Fibroblast of the aortic adventitia (primary cell): Measurements from ENCODE around the gene CALR3. TPM values are rescaled to one million over a fixed set of nuclear protein-coding genes. Genes with fewer than 3 reads are reported as not detected.
"Not testable (repeated sequence)": the region's sequence is repeated elsewhere in the genome, so short reads cannot be mapped to it uniquely, and the experiment has no call there.

ENCODE experiments used
- DNase-seq: peaks from one replicate; pipeline ENCODE4 v3.0.0-alpha.2; 2010; ENCODE audit warnings: low read depth
- H3K4me3 ChIP-seq: 2 replicates; pipeline ENCODE4 v1.5.1; 2011; ENCODE audit warnings: low read depth, mild to moderate bottlenecking, control low read depth, low read length, moderate library complexity
- total RNA-seq: library from RNA; depleted of rRNA; stranded (reverse); fragments of >200 nt; gene quantifications from 2 replicates; pipeline ENCODE4 v1.2.3, GENCODE V29; 2012; ENCODE audit warnings: low replicate concordance
- TF ChIP-seq, protein P1 (sequence below): IDR thresholded peaks from 2 replicates; pipeline ENCODE4 v1.5.1; 2011; ENCODE audit warnings: mild to moderate bottlenecking, low read length, control low read depth, inconsistent platforms; ENCODE audit not compliant: insufficient read depth

CALR3 gene
- total RNA-seq, 1 donor: not detected

GRCh38 chr19:16496613-16496983, 631 bp upstream of the CALR3 start:
- TF ChIP-seq, protein P1, sequence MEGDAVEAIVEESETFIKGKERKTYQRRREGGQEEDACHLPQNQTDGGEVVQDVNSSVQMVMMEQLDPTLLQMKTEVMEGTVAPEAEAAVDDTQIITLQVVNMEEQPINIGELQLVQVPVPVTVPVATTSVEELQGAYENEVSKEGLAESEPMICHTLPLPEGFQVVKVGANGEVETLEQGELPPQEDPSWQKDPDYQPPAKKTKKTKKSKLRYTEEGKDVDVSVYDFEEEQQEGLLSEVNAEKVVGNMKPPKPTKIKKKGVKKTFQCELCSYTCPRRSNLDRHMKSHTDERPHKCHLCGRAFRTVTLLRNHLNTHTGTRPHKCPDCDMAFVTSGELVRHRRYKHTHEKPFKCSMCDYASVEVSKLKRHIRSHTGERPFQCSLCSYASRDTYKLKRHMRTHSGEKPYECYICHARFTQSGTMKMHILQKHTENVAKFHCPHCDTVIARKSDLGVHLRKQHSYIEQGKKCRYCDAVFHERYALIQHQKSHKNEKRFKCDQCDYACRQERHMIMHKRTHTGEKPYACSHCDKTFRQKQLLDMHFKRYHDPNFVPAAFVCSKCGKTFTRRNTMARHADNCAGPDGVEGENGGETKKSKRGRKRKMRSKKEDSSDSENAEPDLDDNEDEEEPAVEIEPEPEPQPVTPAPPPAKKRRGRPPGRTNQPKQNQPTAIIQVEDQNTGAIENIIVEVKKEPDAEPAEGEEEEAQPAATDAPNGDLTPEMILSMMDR: no peak
- DNase-seq: peak; percentile 60
- peak overlapping the region; percentile 95 for H3K4me3 ChIP-seq

DNA sequence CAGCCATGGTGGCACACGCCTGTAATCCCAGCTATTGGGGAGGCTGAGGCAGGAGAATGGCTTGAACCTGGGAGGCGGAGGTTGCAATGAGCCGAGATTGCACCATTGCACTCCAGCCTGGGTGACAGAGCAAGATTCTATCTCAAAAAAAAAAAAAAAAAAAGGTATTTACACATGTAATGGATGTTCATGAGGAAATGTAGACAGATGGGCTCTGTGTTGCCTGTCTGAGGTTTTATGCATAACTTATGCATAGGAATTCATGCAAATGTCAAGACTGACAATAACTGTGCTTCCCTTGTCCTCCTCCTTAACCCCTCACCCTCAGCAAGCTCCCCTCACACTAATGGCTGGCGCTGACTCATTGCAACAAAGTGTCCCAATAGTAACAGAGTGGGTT, 9.5 kb downstream of the CALR3 start:
- not testable (repeated sequence) for DNase-seq

DNA sequence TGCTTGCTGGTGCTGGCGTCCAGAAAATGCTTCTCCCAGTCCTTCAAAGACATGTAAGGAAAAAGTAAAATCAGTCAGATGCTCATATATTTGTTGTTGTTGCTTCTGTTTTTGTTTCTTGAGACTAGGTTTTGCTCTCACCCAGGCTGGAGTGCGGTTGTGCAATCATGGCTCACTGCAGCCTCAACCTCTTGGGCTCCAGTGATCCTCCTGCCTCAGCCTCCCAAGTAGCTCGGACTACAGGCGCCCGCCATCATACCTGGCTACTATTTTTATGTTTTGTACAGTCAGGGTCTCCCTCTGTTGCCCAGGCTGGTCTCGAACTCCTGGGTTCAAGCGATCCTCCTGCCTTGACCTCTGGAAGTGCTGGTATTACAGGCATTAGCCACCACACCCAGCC, 13.2 kb downstream of the CALR3 start:
- TF ChIP-seq, protein P1: no peak

More for the DNA sequence above, 9.5 kb downstream of the CALR3 start:
- H3K4me3 ChIP-seq: not testable (repeated sequence)

DNA sequence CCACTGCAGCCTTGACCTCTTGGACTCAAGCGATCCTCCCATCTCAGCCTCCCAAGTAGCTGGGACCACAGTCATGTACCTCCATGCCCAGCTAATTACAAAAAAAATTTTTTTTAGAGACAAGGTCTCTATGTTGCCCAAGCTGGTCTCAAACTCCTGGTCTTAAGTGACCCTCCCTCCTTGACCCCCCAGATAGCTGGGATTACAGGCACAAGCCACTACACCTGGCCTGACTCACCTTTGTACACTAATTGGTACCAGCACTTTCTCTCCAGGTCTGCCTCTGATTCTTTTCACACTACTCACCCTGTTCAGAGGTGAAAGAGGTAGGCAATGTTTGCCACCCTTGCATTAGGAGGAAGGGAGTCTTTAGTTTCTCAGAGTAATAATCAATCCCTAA, 18.7 kb downstream of the CALR3 start:
- DNase-seq: no peak
- TF ChIP-seq, protein P1: no peak
- no peak overlapping the region for H3K4me3 ChIP-seq

More for the DNA sequence above, 13.2 kb downstream of the CALR3 start:
- no peak for DNase-seq
- H3K4me3 ChIP-seq: no peak overlapping the region

GRCh38 chr19:16476401-16476800, 19.6 kb downstream of the CALR3 start:
- TF ChIP-seq, protein P1: no peak
- DNase-seq: no peak
- H3K4me3 ChIP-seq: no peak overlapping the region

GRCh38 chr19:16473875-16474392, 22.0 kb downstream of the CALR3 start:
- no peak for DNase-seq
- TF ChIP-seq, protein P1: no peak
- no peak overlapping the region for H3K4me3 ChIP-seq

DNA sequence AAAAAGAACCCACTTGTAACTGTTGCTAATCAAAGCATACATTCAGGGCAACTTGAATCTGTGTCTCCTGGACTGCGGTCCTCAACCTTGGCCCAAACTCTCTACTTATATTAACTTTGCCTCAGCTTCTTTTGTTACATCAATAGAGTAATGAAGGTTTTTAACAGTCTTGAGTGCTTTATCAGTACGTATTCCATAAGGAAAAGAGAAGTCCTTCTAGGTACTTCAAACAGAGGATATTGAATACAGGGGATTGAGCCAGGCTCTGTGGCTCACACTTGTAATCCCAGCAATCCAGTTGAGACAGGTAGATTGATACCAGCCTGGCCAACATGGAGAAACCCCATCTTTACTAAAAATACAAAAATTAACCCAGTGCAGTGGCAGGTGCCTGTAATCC, 23.0 kb downstream of the CALR3 start:
- no peak for DNase-seq
- H3K4me3 ChIP-seq: no peak overlapping the region
- TF ChIP-seq, protein P1: no peak

GRCh38 chr19:16472559-16472899, 23.4 kb downstream of the CALR3 start:
- not testable (repeated sequence) for DNase-seq
- peak overlapping the region; percentile 67 for H3K4me3 ChIP-seq
